ENCODE results near the gene FGFR2. TPM values are rescaled to one million over a fixed set of nuclear protein-coding genes. Genes with fewer than 3 reads are reported as not detected.

Gene FGFR2
- total RNA-seq, 4 donors from 2014 or later: 65.6 to 149 (median 122) TPM

GRCh38 chr10:121639416-121639815 lies 41.2 kb upstream of the FGFR2 start:
- H3K27ac ChIP-seq: no peak overlapping the region
- intact Hi-C loops (cut with DNase I): no loop called here
- TF ChIP-seq, protein P1, sequence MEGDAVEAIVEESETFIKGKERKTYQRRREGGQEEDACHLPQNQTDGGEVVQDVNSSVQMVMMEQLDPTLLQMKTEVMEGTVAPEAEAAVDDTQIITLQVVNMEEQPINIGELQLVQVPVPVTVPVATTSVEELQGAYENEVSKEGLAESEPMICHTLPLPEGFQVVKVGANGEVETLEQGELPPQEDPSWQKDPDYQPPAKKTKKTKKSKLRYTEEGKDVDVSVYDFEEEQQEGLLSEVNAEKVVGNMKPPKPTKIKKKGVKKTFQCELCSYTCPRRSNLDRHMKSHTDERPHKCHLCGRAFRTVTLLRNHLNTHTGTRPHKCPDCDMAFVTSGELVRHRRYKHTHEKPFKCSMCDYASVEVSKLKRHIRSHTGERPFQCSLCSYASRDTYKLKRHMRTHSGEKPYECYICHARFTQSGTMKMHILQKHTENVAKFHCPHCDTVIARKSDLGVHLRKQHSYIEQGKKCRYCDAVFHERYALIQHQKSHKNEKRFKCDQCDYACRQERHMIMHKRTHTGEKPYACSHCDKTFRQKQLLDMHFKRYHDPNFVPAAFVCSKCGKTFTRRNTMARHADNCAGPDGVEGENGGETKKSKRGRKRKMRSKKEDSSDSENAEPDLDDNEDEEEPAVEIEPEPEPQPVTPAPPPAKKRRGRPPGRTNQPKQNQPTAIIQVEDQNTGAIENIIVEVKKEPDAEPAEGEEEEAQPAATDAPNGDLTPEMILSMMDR (IDR thresholded peaks at IDR 0.05): no peak
- no peak for TF ChIP-seq POLR2A (IDR thresholded peaks at IDR 0.05)

GRCh38 chr10:121637437-121637836 lies 39.2 kb upstream of the FGFR2 start:
- H3K4me1 ChIP-seq: no peaks in the 10 kb centered on the region
- H3K36me3 ChIP-seq: no peaks in the 10 kb centered on the region
- no peaks in the 10 kb centered on the region for H3K9me3 ChIP-seq
- TF ChIP-seq POLR2A (IDR thresholded peaks at IDR 0.05): no peak
- TF ChIP-seq, protein P1 (IDR thresholded peaks at IDR 0.05): no peak
- no peak overlapping the region for H3K4me3 ChIP-seq (replicated peaks in 1 of 3)
- no peak overlapping the region for H3K27ac ChIP-seq
- intact Hi-C loops (cut with DNase I): no loop called here
- no peak for DNase-seq
- H3K27me3 ChIP-seq: no peaks in the 10 kb centered on the region
- 97 to 100% methylated on average over 1 of the region's 1 CpG for WGBS, 2 donors

More at GRCh38 chr10:121639416-121639815, 41.2 kb upstream of the FGFR2 start:
- Histone ChIP-seq H3K4me3 (replicated peaks in 1 of 3) (no peak overlapping the region), H3K4me1 (no peaks in the 10 kb centered on the region), H3K9me3 (no peaks in the 10 kb centered on the region), H3K36me3 (no peaks in the 10 kb centered on the region), H3K27me3 (no peaks in the 10 kb centered on the region)
- DNase-seq: no peak

GRCh38 chr10:121633056-121633455 lies 34.8 kb upstream of the FGFR2 start:
- no peak for TF ChIP-seq POLR2A (IDR thresholded peaks at IDR 0.05)
- TF ChIP-seq, protein P1 (IDR thresholded peaks at IDR 0.05): no peak
- intact Hi-C loops (cut with DNase I): no loop called here
- WGBS, 2 donors: 85 to 95% methylated on average over 5 of the region's 5 CpGs
- no peak for DNase-seq
- no peak overlapping the region for H3K4me3 ChIP-seq (replicated peaks in 1 of 3)
- no peak overlapping the region for H3K27ac ChIP-seq
- H3K27me3 ChIP-seq: no peaks in the 10 kb centered on the region
- peaks cover 0 to 6% of the 10 kb centered on the region in 2 donors for H3K4me1 ChIP-seq
- no peaks in the 10 kb centered on the region for H3K36me3 ChIP-seq
- no peaks in the 10 kb centered on the region for H3K9me3 ChIP-seq

GRCh38 chr10:121631365-121632029 lies 33.3 kb upstream of the FGFR2 start:
- intact Hi-C loops (cut with DNase I): no loop called here
- Histone ChIP-seq H3K36me3 (no peaks in the 10 kb centered on the region), H3K27me3 (no peaks in the 10 kb centered on the region), H3K4me1 (peaks cover 0 to 7% of the 10 kb centered on the region in 2 donors), H3K4me3 (replicated peaks in 1 of 3) (no peak overlapping the region), H3K27ac (no peak overlapping the region), H3K9me3 (no peaks in the 10 kb centered on the region)
- 29 to 39% methylated on average over 8 of the region's 8 CpGs for WGBS, 2 donors
- TF ChIP-seq, protein P1 (IDR thresholded peaks at IDR 0.05): no peak
- no peak for TF ChIP-seq POLR2A (IDR thresholded peaks at IDR 0.05)
- DNase-seq: no peak

DNA sequence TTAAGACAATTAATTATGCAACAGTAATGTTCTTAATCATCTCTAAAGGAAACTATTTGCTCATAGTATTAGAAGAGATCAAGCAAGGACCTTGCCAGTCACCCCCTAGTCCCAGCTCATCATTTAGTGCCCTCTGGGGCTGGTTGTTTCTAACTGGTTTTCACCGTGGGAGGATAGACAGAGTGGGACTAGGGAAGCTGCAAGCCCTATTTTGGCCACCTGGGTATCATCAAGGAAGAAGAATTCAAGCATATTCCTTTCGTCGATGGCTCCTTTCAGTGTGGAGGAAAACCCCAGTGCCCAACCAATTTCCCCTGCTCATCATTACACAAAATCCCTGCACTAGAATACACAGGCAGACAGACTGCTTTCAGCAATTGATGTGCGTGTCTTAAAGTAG lies 30.6 kb upstream of the FGFR2 start:
- intact Hi-C loops (cut with DNase I): no loop called here
- 72 to 87% methylated on average over 4 of the region's 4 CpGs for WGBS, 2 donors
- Histone ChIP-seq H3K4me1 (peaks cover 0 to 7% of the 10 kb centered on the region in 2 donors), H3K36me3 (no peaks in the 10 kb centered on the region), H3K9me3 (no peaks in the 10 kb centered on the region), H3K4me3 (replicated peaks in 1 of 3) (no peak overlapping the region), H3K27ac (no peak overlapping the region), H3K27me3 (no peaks in the 10 kb centered on the region)
- TF ChIP-seq, protein P1 (IDR thresholded peaks at IDR 0.05): no peak
- TF ChIP-seq POLR2A (IDR thresholded peaks at IDR 0.05): no peak
- no peak for DNase-seq

Measured in thyroid gland (tissue), 4 donors.